Skin epidermis (tissue), 12 donors: ENCODE results near the gene LARGE1.
A peak's percentile ranks its signal among the peaks of the same experiment; 100 is the strongest.
"Not testable (repeated sequence)": the region's sequence is repeated elsewhere in the genome, so short reads cannot be mapped to it uniquely, and the experiment has no call there.

Experiments used
- H3K27ac ChIP-seq, 21 experiments: fragments of 200-600 bp; sonication (generic) in 11 of 21; one replicate each; pipeline ENCODE4 v1.5.0; 2020; ENCODE audit warnings: mild to moderate bottlenecking in 3 of 21, inconsistent platforms in 2 of 21, moderate library complexity in 2 of 21
- H3K4me3 ChIP-seq, 7 experiments: fragments of 200-600 bp; sonication (generic) in 2 of 7; one replicate each; pipeline ENCODE4 v1.5.0; 2020; ENCODE audit warnings: inconsistent platforms in 2 of 7, mild to moderate bottlenecking in 2 of 7, moderate library complexity in 1 of 7

The LARGE1 gene

GRCh38 chr22:33381531-33382406 lies 538.5 kb downstream of the LARGE1 start:
- H3K27ac ChIP-seq, result peak overlapping the region in 1 of 21 experiments; percentile 41
- no peak overlapping the region for H3K4me3 ChIP-seq

GRCh38 chr22:33380789-33381530 lies 539.3 kb downstream of the LARGE1 start:
- Histone ChIP-seq H3K27ac (peak overlapping the region in 1 of 21 experiments; percentile 41), H3K4me3 (no peak overlapping the region)

- Histone ChIP-seq H3K4me3 (no peak overlapping the region), H3K27ac (no peak overlapping the region)
Observed at GRCh38 chr22:33379836-33380235, 540.4 kb downstream of the LARGE1 start.

GRCh38 chr22:33372875-33373274 lies 547.4 kb downstream of the LARGE1 start:
- Histone ChIP-seq H3K27ac (no peak overlapping the region), H3K4me3 (no peak overlapping the region)

GRCh38 chr22:33363256-33363655 lies 557.0 kb downstream of the LARGE1 start:
- not testable (repeated sequence) for H3K4me3 ChIP-seq

GRCh38 chr22:33362702-33363101 lies 557.6 kb downstream of the LARGE1 start:
- Histone ChIP-seq H3K27ac (no peak overlapping the region), H3K4me3 (no peak overlapping the region)

More at GRCh38 chr22:33363256-33363655, 557.0 kb downstream of the LARGE1 start:
- not testable (repeated sequence) for H3K27ac ChIP-seq

- Histone ChIP-seq H3K4me3 (no peak overlapping the region), H3K27ac (no peak overlapping the region)
Observed at GRCh38 chr22:33361581-33361980, 558.7 kb downstream of the LARGE1 start.

GRCh38 chr22:33357981-33358399 lies 562.3 kb downstream of the LARGE1 start:
- H3K4me3 ChIP-seq, result no peak overlapping the region
- H3K27ac ChIP-seq, result no peak overlapping the region

GRCh38 chr22:33354928-33355327 lies 565.3 kb downstream of the LARGE1 start:
- H3K4me3 ChIP-seq, result no peak overlapping the region
- H3K27ac ChIP-seq, result no peak overlapping the region

- no peak overlapping the region for H3K27ac ChIP-seq
- no peak overlapping the region for H3K4me3 ChIP-seq
Observed at GRCh38 chr22:33353502-33353901, 566.8 kb downstream of the LARGE1 start.

- no peak overlapping the region for H3K27ac ChIP-seq
- no peak overlapping the region for H3K4me3 ChIP-seq
Observed at GRCh38 chr22:33352768-33353167, 567.5 kb downstream of the LARGE1 start.

GRCh38 chr22:33350961-33351360 lies 569.3 kb downstream of the LARGE1 start:
- Histone ChIP-seq H3K27ac (no peak overlapping the region), H3K4me3 (no peak overlapping the region)

- no peak overlapping the region for H3K4me3 ChIP-seq
- H3K27ac ChIP-seq, result no peak overlapping the region
Observed at GRCh38 chr22:33350491-33350890, 569.8 kb downstream of the LARGE1 start.

GRCh38 chr22:33347002-33347401 lies 573.3 kb downstream of the LARGE1 start:
- H3K4me3 ChIP-seq, result no peak overlapping the region
- H3K27ac ChIP-seq, result no peak overlapping the region

GRCh38 chr22:33341611-33342010 lies 578.7 kb downstream of the LARGE1 start:
- H3K4me3 ChIP-seq, result no peak overlapping the region
- H3K27ac ChIP-seq, result no peak overlapping the region

GRCh38 chr22:33337524-33337923 lies 582.8 kb downstream of the LARGE1 start:
- Histone ChIP-seq H3K4me3 (no peak overlapping the region), H3K27ac (no peak overlapping the region)

GRCh38 chr22:33335611-33336279 lies 584.5 kb downstream of the LARGE1 start:
- H3K4me3 ChIP-seq, result no peak overlapping the region
- no peak overlapping the region for H3K27ac ChIP-seq

- H3K4me3 ChIP-seq, result no peak overlapping the region
- H3K27ac ChIP-seq, result no peak overlapping the region
Observed at GRCh38 chr22:33332538-33332937, 587.7 kb downstream of the LARGE1 start.

GRCh38 chr22:33331017-33331416 lies 589.3 kb downstream of the LARGE1 start:
- H3K4me3 ChIP-seq, result no peak overlapping the region

GRCh38 chr22:33330534-33330933 lies 589.7 kb downstream of the LARGE1 start:
- no peak overlapping the region for H3K27ac ChIP-seq

More at GRCh38 chr22:33331017-33331416, 589.3 kb downstream of the LARGE1 start:
- no peak overlapping the region for H3K27ac ChIP-seq

More at GRCh38 chr22:33330534-33330933, 589.7 kb downstream of the LARGE1 start:
- no peak overlapping the region for H3K4me3 ChIP-seq
